Chondrocyte (in vitro differentiated cells): Measurements from ENCODE around the gene CHID1. TPM values are rescaled to one million over a fixed set of nuclear protein-coding genes. Genes with fewer than 3 reads are reported as not detected.

Experiments used
- DNase-seq: peaks from one replicate; pipeline ENCODE4 v3.0.0; 2021; ENCODE audit warnings: mixed read lengths, low spot score
- H3K27ac Mint-ChIP-seq: one replicate; pipeline ENCODE4 v1.8.0; 2021; ENCODE audit warnings: mild to moderate bottlenecking, moderate library complexity, mixed read lengths; ENCODE audit not compliant: unreplicated experiment
- H3K27me3 Mint-ChIP-seq: 2 replicates; pipeline ENCODE4 v1.8.0; 2021; ENCODE audit warnings: low read depth, mixed read lengths
- H3K36me3 Mint-ChIP-seq: 2 replicates; pipeline ENCODE4 v1.8.0; 2021; ENCODE audit warnings: low read depth, mixed read lengths
- H3K4me1 Mint-ChIP-seq: 2 replicates; pipeline ENCODE4 v1.8.0; 2021; ENCODE audit warnings: low read depth, mild to moderate bottlenecking, mixed read lengths
- H3K4me3 Mint-ChIP-seq: one replicate; pipeline ENCODE4 v1.8.0; 2021; ENCODE audit warnings: mild to moderate bottlenecking, moderate library complexity, mixed read lengths; ENCODE audit not compliant: unreplicated experiment
- H3K9me3 Mint-ChIP-seq: 2 replicates; pipeline ENCODE4 v1.8.0; 2021; ENCODE audit warnings: low read depth, mixed read lengths
- CTCF ChIP-seq: fragments of 200-600 bp; sonication (generic); IDR thresholded peaks from 2 replicates; pipeline ENCODE4 v1.5.0; 2021; ENCODE audit warnings: antibody characterized with exemption, mild to moderate bottlenecking, moderate library complexity
- total RNA-seq: library from RNA; stranded (reverse); gene quantifications from 3 replicates; pipeline ENCODE4 v1.2.1, GENCODE V29; 2021

CHID1 gene
- total RNA-seq, 1 donor from 2014 or later: 90.3 TPM

GRCh38 chr11:898143-898511 is 12.5 kb downstream of the CHID1 start:
- H3K27me3 Mint-ChIP-seq: no peaks in the 10 kb centered on the region
- no peaks in the 10 kb centered on the region for H3K4me1 Mint-ChIP-seq
- no peaks in the 10 kb centered on the region for H3K9me3 Mint-ChIP-seq
- DNase-seq: no peak
- no peak overlapping the region for H3K4me3 Mint-ChIP-seq
- H3K27ac Mint-ChIP-seq: no peak overlapping the region
- H3K36me3 Mint-ChIP-seq: peaks cover 19% of the 10 kb centered on the region
- TF ChIP-seq CTCF: peak; percentile 60

GRCh38 chr11:897253-898142 is 13.1 kb downstream of the CHID1 start:
- H3K4me3 Mint-ChIP-seq: no peak overlapping the region
- no peak overlapping the region for H3K27ac Mint-ChIP-seq
- no peak for DNase-seq
- H3K27me3 Mint-ChIP-seq: no peaks in the 10 kb centered on the region
- no peak for TF ChIP-seq CTCF
- peaks cover 14% of the 10 kb centered on the region for H3K36me3 Mint-ChIP-seq
- no peaks in the 10 kb centered on the region for H3K4me1 Mint-ChIP-seq
- H3K9me3 Mint-ChIP-seq: no peaks in the 10 kb centered on the region

GRCh38 chr11:895331-896110 is 15.1 kb downstream of the CHID1 start:
- H3K4me1 Mint-ChIP-seq: no peaks in the 10 kb centered on the region
- no peak for TF ChIP-seq CTCF
- H3K27me3 Mint-ChIP-seq: no peaks in the 10 kb centered on the region
- no peak overlapping the region for H3K4me3 Mint-ChIP-seq
- H3K27ac Mint-ChIP-seq: no peak overlapping the region
- H3K36me3 Mint-ChIP-seq: peaks cover 2% of the 10 kb centered on the region
- no peak for DNase-seq
- H3K9me3 Mint-ChIP-seq: no peaks in the 10 kb centered on the region

- DNase-seq: no peak
- no peaks in the 10 kb centered on the region for H3K4me1 Mint-ChIP-seq
- H3K27me3 Mint-ChIP-seq: no peaks in the 10 kb centered on the region
- no peaks in the 10 kb centered on the region for H3K9me3 Mint-ChIP-seq
- TF ChIP-seq CTCF: no peak
- H3K27ac Mint-ChIP-seq: no peak overlapping the region
- H3K4me3 Mint-ChIP-seq: no peak overlapping the region
- H3K36me3 Mint-ChIP-seq: peaks cover 2% of the 10 kb centered on the region
Observed at GRCh38 chr11:894575-895201, 15.9 kb downstream of the CHID1 start.

- no peak overlapping the region for H3K27ac Mint-ChIP-seq
- TF ChIP-seq CTCF: no peak
Observed at GRCh38 chr11:893008-893654, 17.5 kb downstream of the CHID1 start.

More at GRCh38 chr11:893008-893654, 17.5 kb downstream of the CHID1 start:
- Mint-ChIP-seq H3K4me3 (no peak overlapping the region), H3K4me1 (no peaks in the 10 kb centered on the region), H3K27me3 (no peaks in the 10 kb centered on the region), H3K9me3 (no peaks in the 10 kb centered on the region), H3K36me3 (peaks cover 2% of the 10 kb centered on the region)
- no peak for DNase-seq
